EH (cell line): ENCODE data around the gene YJU2.
A peak's percentile ranks its signal among the peaks of the same experiment; 100 is the strongest.
"Not testable (repeated sequence)": the region's sequence is repeated elsewhere in the genome, so short reads cannot be mapped to it uniquely, and the experiment has no call there.

ENCODE experiments used
- DNase-seq: peaks from one replicate; pipeline ENCODE4 v3.0.0-alpha.2; 2015; ENCODE audit warnings: low read depth

The YJU2 gene

GRCh38 chr19:4246767-4247593, at the start of gene YJU2:
TSS of gene YJU2 (plus strand) at chr19:4247080. CDS start at chr19:4247147, 67 bp downstream.
- peak; percentile 100 for DNase-seq

- no peak for DNase-seq
Measured at GRCh38 chr19:4197228-4197624, 49.7 kb upstream of the YJU2 start.

- no peak for DNase-seq
Measured at GRCh38 chr19:4197625-4198466, 49.0 kb upstream of the YJU2 start.

- no peak for DNase-seq
Measured at GRCh38 chr19:4198467-4199126, 48.3 kb upstream of the YJU2 start.

GRCh38 chr19:4199699-4200293, 47.1 kb upstream of the YJU2 start:
- no peak for DNase-seq

- DNase-seq: no peak
Measured at GRCh38 chr19:4200940-4201542, 45.8 kb upstream of the YJU2 start.

- DNase-seq: no peak
Measured at GRCh38 chr19:4201798-4202197, 45.1 kb upstream of the YJU2 start.

- peak; percentile 51 for DNase-seq
Measured at GRCh38 chr19:4206818-4207484, 39.9 kb upstream of the YJU2 start.

GRCh38 chr19:4208385-4209094, 38.3 kb upstream of the YJU2 start:
- DNase-seq: peak; percentile 45

GRCh38 chr19:4210166-4210731, 36.6 kb upstream of the YJU2 start:
- DNase-seq: no peak

- no peak for DNase-seq
Measured at GRCh38 chr19:4213116-4213515, 33.8 kb upstream of the YJU2 start.

- no peak for DNase-seq
Measured at GRCh38 chr19:4215807-4216206, 31.1 kb upstream of the YJU2 start.

GRCh38 chr19:4216846-4217245, 30.0 kb upstream of the YJU2 start:
- DNase-seq: no peak

- DNase-seq: no peak
Measured at GRCh38 chr19:4217429-4218264, 29.2 kb upstream of the YJU2 start.

GRCh38 chr19:4218523-4218922, 28.4 kb upstream of the YJU2 start:
- not testable (repeated sequence) for DNase-seq

- no peak for DNase-seq
Measured at GRCh38 chr19:4220188-4220587, 26.7 kb upstream of the YJU2 start.

- DNase-seq: no peak
Measured at GRCh38 chr19:4224470-4224869, 22.4 kb upstream of the YJU2 start.

- DNase-seq: no peak
Measured at GRCh38 chr19:4225885-4226284, 21.0 kb upstream of the YJU2 start.

GRCh38 chr19:4227771-4228170, 19.1 kb upstream of the YJU2 start:
- DNase-seq: no peak
